GM12864 (cell line): ENCODE data around the gene SLC1A7.

Experiments
- DNase-seq: peaks from one replicate; pipeline ENCODE4 v3.0.0-alpha.2; 2011; ENCODE audit warnings: low read depth
- H3K4me3 ChIP-seq: 2 replicates; pipeline ENCODE4 v1.5.1; 2011; ENCODE audit warnings: mild to moderate bottlenecking, low read depth, low read length, control low read depth
- CTCF ChIP-seq: IDR thresholded peaks from 2 replicates; pipeline ENCODE4 v1.5.1; 2011; ENCODE audit warnings: low read depth, mild to moderate bottlenecking, moderate library complexity, low read length, control low read depth, inconsistent platforms; ENCODE audit errors: missing control alignments

SLC1A7 gene

GRCh38 chr1:53076721-53077598, 65.5 kb downstream of the SLC1A7 start:
- no peak for DNase-seq
- no peak overlapping the region for H3K4me3 ChIP-seq
- TF ChIP-seq CTCF: no peak

- DNase-seq: no peak
- no peak overlapping the region for H3K4me3 ChIP-seq
- no peak for TF ChIP-seq CTCF
Observed at GRCh38 chr1:53076165-53076564, 66.3 kb downstream of the SLC1A7 start.

- DNase-seq: no peak
- TF ChIP-seq CTCF: no peak
Observed at GRCh38 chr1:53075761-53076163, 66.7 kb downstream of the SLC1A7 start.

GRCh38 chr1:53075206-53075605, 67.2 kb downstream of the SLC1A7 start:
- TF ChIP-seq CTCF: no peak
- H3K4me3 ChIP-seq: no peak overlapping the region
- DNase-seq: no peak

More at GRCh38 chr1:53075761-53076163, 66.7 kb downstream of the SLC1A7 start:
- no peak overlapping the region for H3K4me3 ChIP-seq

- DNase-seq: no peak
- H3K4me3 ChIP-seq: no peak overlapping the region
- TF ChIP-seq CTCF: no peak
Observed at GRCh38 chr1:53074313-53075154, 67.9 kb downstream of the SLC1A7 start.

GRCh38 chr1:53073868-53074311, 68.5 kb downstream of the SLC1A7 start:
- no peak for TF ChIP-seq CTCF
- H3K4me3 ChIP-seq: no peak overlapping the region
- no peak for DNase-seq
